HepG2 (cell line): ENCODE measurements around the gene DHX57. TPM values are rescaled to one million over a fixed set of nuclear protein-coding genes. Genes with fewer than 3 reads are reported as not detected.
A peak's percentile ranks its signal among the peaks of the same experiment; 100 is the strongest.

Experiments
- ATF3 ChIP-seq: sonication (generic); formaldehyde crosslinking; IDR thresholded peaks from 2 replicates; pipeline ENCODE4 v1.4.0; 2020; ENCODE audit warnings: missing genetic modification reagents
- CC2D1A ChIP-seq: sonication (generic); formaldehyde crosslinking; IDR thresholded peaks from 2 replicates; pipeline ENCODE4 v1.8.1; 2023; ENCODE audit warnings: mild to moderate bottlenecking, missing genetic modification reagents
- HCFC1 ChIP-seq: fragments of 150-350 bp; IDR thresholded peaks from 2 replicates; pipeline ENCODE4 v1.6.1; 2014; ENCODE audit warnings: low read depth, low read length
- HHEX ChIP-seq: IDR thresholded peaks from 2 replicates; pipeline ENCODE4 v1.6.1; 2016; ENCODE audit warnings: control low read depth
- HMG20A ChIP-seq: IDR thresholded peaks from 2 replicates; pipeline ENCODE4 v1.6.1; 2016; ENCODE audit warnings: borderline replicate concordance
- HNRNPLL ChIP-seq: fragments of 200-400 bp; formaldehyde crosslinking; IDR thresholded peaks from 2 replicates; pipeline ENCODE4 v1.6.1; 2017; ENCODE audit warnings: mild to moderate bottlenecking, low read depth, low read length; ENCODE audit not compliant: poor library complexity, severe bottlenecking
- HOXA7 ChIP-seq: sonication (generic); formaldehyde crosslinking; IDR thresholded peaks from 2 replicates; pipeline ENCODE4 v1.8.1; 2022; ENCODE audit warnings: mild to moderate bottlenecking, missing genetic modification reagents, moderate library complexity
- NKX3-1 ChIP-seq: sonication (generic); formaldehyde crosslinking; IDR thresholded peaks from 2 replicates; pipeline ENCODE4 v1.5.0; 2020; ENCODE audit warnings: missing genetic modification reagents
- POGK ChIP-seq: sonication (generic); formaldehyde crosslinking; conservative IDR thresholded peaks from 2 replicates; pipeline ENCODE4 v1.8.0; 2022; ENCODE audit warnings: mild to moderate bottlenecking, moderate library complexity, missing genetic modification reagents
- RARA ChIP-seq: IDR thresholded peaks from 2 replicates; pipeline ENCODE4 v1.6.1; 2016; ENCODE audit warnings: missing genetic modification reagents, missing compliant biosample characterization
- SETDB1 ChIP-seq: sonication (generic); formaldehyde crosslinking; IDR thresholded peaks from 2 replicates; pipeline ENCODE4 v1.5.1; 2020; ENCODE audit warnings: missing genetic modification reagents, mild to moderate bottlenecking, borderline replicate concordance
- SP4 ChIP-seq: sonication (generic); formaldehyde crosslinking; IDR thresholded peaks from 2 replicates; pipeline ENCODE4 v1.8.1; 2023; ENCODE audit warnings: mild to moderate bottlenecking, missing genetic modification reagents
- ZNF18 ChIP-seq: sonication (generic); formaldehyde crosslinking; IDR thresholded peaks from 2 replicates; pipeline ENCODE4 v1.8.0; 2022; ENCODE audit warnings: mild to moderate bottlenecking, missing genetic modification reagents; ENCODE audit not compliant: insufficient replicate concordance
- ZNF280B ChIP-seq: sonication (generic); formaldehyde crosslinking; IDR thresholded peaks from 2 replicates; pipeline ENCODE4 v1.5.0; 2020; ENCODE audit warnings: missing genetic modification reagents, mild to moderate bottlenecking, borderline replicate concordance
- ZNF891 ChIP-seq: sonication (generic); formaldehyde crosslinking; IDR thresholded peaks from 2 replicates; pipeline ENCODE4 v1.5.0; 2020; ENCODE audit warnings: mild to moderate bottlenecking, missing genetic modification reagents
- polyA plus RNA-seq, 8 experiments: library from polyadenylated mRNA; depleted of rRNA in 3 of 8; stranded (reverse) in 7 of 8; unstranded in 1 of 8; fragments of >200 nt; fragmentation: Illumina TruSeq in 4 of 8; extraction: Trizol in 4 of 8; gene quantifications; 2 replicates each; pipeline versions ENCODE4 v1.2.1 to v1.2.3, GENCODE V29; 2011 to 2016; ENCODE audit warnings: low read depth in 4 of 8, missing spikeins in 1 of 8, mixed read lengths in 1 of 8; ENCODE audit not compliant: insufficient read depth in 1 of 8
- total RNA-seq, 5 experiments: library from RNA; depleted of rRNA; stranded (reverse); fragments of >200 nt; fragmentation: Illumina TruSeq; extraction: Trizol; gene quantifications; 2 replicates each; pipeline ENCODE4 v1.2.3, GENCODE V29; 2016; ENCODE audit warnings: low read depth in 1 of 5
- TF ChIP-seq, protein P1 (sequence below): sonication (generic); formaldehyde crosslinking; IDR thresholded peaks from 2 replicates; pipeline ENCODE4 v1.5.1; 2020; ENCODE audit warnings: missing genetic modification reagents, mild to moderate bottlenecking, borderline replicate concordance
- TF ChIP-seq, protein P2 (sequence below): sonication (generic); formaldehyde crosslinking; IDR thresholded peaks from 2 replicates; pipeline ENCODE4 v1.8.1; 2023; ENCODE audit warnings: mild to moderate bottlenecking, missing genetic modification reagents
- TF ChIP-seq, protein P3 (sequence below): sonication (generic); formaldehyde crosslinking; IDR thresholded peaks from 2 replicates; pipeline ENCODE4 v1.5.1; 2020; ENCODE audit warnings: missing genetic modification reagents, mild to moderate bottlenecking, borderline replicate concordance

Gene DHX57
- total and polyA plus RNA-seq, 2 of the 13 experiments (the other 11 are each of a cell fraction or from before 2014, with no cell fraction given), result 9.2 to 24.2 TPM

- TF ChIP-seq, protein P1, sequence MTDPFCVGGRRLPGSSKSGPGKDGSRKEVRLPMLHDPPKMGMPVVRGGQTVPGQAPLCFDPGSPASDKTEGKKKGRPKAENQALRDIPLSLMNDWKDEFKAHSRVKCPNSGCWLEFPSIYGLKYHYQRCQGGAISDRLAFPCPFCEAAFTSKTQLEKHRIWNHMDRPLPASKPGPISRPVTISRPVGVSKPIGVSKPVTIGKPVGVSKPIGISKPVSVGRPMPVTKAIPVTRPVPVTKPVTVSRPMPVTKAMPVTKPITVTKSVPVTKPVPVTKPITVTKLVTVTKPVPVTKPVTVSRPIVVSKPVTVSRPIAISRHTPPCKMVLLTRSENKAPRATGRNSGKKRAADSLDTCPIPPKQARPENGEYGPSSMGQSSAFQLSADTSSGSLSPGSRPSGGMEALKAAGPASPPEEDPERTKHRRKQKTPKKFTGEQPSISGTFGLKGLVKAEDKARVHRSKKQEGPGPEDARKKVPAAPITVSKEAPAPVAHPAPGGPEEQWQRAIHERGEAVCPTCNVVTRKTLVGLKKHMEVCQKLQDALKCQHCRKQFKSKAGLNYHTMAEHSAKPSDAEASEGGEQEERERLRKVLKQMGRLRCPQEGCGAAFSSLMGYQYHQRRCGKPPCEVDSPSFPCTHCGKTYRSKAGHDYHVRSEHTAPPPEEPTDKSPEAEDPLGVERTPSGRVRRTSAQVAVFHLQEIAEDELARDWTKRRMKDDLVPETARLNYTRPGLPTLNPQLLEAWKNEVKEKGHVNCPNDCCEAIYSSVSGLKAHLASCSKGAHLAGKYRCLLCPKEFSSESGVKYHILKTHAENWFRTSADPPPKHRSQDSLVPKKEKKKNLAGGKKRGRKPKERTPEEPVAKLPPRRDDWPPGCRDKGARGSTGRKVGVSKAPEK, result no peak
- no peak for TF ChIP-seq NKX3-1 (CRISPR knock-in tag)
- TF ChIP-seq POGK (CRISPR knock-in tag), result no peak
- no peak for TF ChIP-seq HNRNPLL
- no peak for TF ChIP-seq ZNF891
- no peak for TF ChIP-seq HOXA7 (CRISPR knock-in tag)
- TF ChIP-seq, protein P2, sequence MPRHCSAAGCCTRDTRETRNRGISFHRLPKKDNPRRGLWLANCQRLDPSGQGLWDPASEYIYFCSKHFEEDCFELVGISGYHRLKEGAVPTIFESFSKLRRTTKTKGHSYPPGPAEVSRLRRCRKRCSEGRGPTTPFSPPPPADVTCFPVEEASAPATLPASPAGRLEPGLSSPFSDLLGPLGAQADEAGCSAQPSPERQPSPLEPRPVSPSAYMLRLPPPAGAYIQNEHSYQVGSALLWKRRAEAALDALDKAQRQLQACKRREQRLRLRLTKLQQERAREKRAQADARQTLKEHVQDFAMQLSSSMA (CRISPR knock-in tag), result no peak
- TF ChIP-seq ZNF18, result no peak
- no peak for TF ChIP-seq HCFC1
- peak; percentile 42; the same call in 1 of the 2 replicates for TF ChIP-seq RARA
- TF ChIP-seq, protein P3, sequence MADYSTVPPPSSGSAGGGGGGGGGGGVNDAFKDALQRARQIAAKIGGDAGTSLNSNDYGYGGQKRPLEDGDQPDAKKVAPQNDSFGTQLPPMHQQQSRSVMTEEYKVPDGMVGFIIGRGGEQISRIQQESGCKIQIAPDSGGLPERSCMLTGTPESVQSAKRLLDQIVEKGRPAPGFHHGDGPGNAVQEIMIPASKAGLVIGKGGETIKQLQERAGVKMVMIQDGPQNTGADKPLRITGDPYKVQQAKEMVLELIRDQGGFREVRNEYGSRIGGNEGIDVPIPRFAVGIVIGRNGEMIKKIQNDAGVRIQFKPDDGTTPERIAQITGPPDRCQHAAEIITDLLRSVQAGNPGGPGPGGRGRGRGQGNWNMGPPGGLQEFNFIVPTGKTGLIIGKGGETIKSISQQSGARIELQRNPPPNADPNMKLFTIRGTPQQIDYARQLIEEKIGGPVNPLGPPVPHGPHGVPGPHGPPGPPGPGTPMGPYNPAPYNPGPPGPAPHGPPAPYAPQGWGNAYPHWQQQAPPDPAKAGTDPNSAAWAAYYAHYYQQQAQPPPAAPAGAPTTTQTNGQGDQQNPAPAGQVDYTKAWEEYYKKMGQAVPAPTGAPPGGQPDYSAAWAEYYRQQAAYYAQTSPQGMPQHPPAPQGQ (CRISPR knock-in tag), result no peak
- TF ChIP-seq HMG20A (CRISPR knock-in tag), result 0 out of 2 replicates have a peak, but pooled peaks have one; percentile 20
- no peak for TF ChIP-seq ZNF280B (CRISPR knock-in tag)
- TF ChIP-seq HHEX (CRISPR knock-in tag), result 0 out of 2 replicates have a peak, but pooled peaks have one; percentile 45
- TF ChIP-seq ATF3 (CRISPR knock-in tag), result no peak
- TF ChIP-seq SP4 (CRISPR knock-in tag), result no peak
- no peak for TF ChIP-seq SETDB1
- no peak for TF ChIP-seq CC2D1A (CRISPR knock-in tag)
Measured at GRCh38 chr2:38922389-38922788, 46.7 kb upstream of the DHX57 start (continued).
